Peyer's patch (tissue), 4 donors: Measurements from ENCODE around the gene LCN10.

Experiments
- POLR2A ChIP-seq, 2 donors: fragments of 450-650 bp; IDR thresholded peaks; one replicate each; pipeline ENCODE4 v1.5.1; 2017; ENCODE audit warnings: antibody characterized with exemption in 2 of 2, mild to moderate bottlenecking in 2 of 2, moderate library complexity in 2 of 2
- TF ChIP-seq, protein P1 (sequence below), 6 experiments: fragments of 450-650 bp in 4 of 6; fragments of 200-600 bp in 2 of 6; sonication (generic) in 1 of 6; IDR thresholded peaks; one replicate each; pipeline ENCODE4 v1.5.1; 2017 to 2019; ENCODE audit warnings: antibody characterized with exemption in 6 of 6, mild to moderate bottlenecking in 3 of 6, moderate library complexity in 1 of 6

DNA sequence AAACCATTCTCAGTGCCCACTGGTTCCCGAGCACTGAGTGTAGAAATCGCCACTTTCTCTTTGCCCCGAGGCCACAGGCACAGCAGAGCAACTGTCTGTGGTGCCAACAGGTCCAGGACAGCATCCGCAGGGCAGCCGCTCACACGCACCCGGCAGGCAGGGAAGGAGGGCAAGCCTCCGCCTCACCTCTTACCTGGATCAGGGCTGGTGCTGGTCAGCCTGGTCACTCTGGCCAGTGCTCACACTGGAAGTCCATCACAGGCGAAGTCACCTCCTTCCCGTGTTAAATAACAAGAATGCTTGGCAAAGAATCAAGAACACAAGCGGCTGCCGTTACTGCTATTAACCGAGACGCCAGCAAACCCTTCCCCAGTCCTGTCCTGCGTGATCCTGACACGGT lies 16.6 kb downstream of the LCN10 start:
- TF ChIP-seq, protein P1, sequence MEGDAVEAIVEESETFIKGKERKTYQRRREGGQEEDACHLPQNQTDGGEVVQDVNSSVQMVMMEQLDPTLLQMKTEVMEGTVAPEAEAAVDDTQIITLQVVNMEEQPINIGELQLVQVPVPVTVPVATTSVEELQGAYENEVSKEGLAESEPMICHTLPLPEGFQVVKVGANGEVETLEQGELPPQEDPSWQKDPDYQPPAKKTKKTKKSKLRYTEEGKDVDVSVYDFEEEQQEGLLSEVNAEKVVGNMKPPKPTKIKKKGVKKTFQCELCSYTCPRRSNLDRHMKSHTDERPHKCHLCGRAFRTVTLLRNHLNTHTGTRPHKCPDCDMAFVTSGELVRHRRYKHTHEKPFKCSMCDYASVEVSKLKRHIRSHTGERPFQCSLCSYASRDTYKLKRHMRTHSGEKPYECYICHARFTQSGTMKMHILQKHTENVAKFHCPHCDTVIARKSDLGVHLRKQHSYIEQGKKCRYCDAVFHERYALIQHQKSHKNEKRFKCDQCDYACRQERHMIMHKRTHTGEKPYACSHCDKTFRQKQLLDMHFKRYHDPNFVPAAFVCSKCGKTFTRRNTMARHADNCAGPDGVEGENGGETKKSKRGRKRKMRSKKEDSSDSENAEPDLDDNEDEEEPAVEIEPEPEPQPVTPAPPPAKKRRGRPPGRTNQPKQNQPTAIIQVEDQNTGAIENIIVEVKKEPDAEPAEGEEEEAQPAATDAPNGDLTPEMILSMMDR (IDR thresholded peaks at IDR 0.05), result no peak
- no peak for TF ChIP-seq POLR2A (IDR thresholded peaks at IDR 0.05)
